Aorta (tissue), 5 donors: ENCODE results near the gene ZNF839. TPM values are rescaled to one million over a fixed set of nuclear protein-coding genes. Genes with fewer than 3 reads are reported as not detected.
A peak's percentile ranks its signal among the peaks of the same experiment; 100 is the strongest.

Source experiments
- ATAC-seq: fragments of 200-7000 bp; cut with Tn5 transposase; one replicate; pipeline ENCODE4 v1.9.1; 2022; ENCODE audit warnings: moderate library complexity; ENCODE audit not compliant: low FRiP score
- DNase-seq, 2 donors: peaks; one replicate each; pipeline ENCODE4 v3.0.0-alpha.2; 2020
- H3K27ac ChIP-seq, 2 donors: one replicate each; pipeline ENCODE4 v1.5.1; 2013; ENCODE audit warnings: low read length in 2 of 2, mild to moderate bottlenecking in 2 of 2, moderate library complexity in 2 of 2, control low read depth in 1 of 2, inconsistent platforms in 1 of 2, low read depth in 1 of 2
- H3K27me3 ChIP-seq, 2 donors: one replicate each; pipeline ENCODE4 v1.6.1; 2013; ENCODE audit warnings: control low read depth in 1 of 2, low read length in 1 of 2, mild to moderate bottlenecking in 1 of 2, moderate library complexity in 1 of 2; ENCODE audit not compliant: insufficient read depth in 2 of 2, control insufficient read depth in 1 of 2
- H3K36me3 ChIP-seq, 2 donors: one replicate each; pipeline ENCODE4 v1.6.1; 2013; ENCODE audit warnings: control low read depth in 1 of 2, low read length in 1 of 2, mild to moderate bottlenecking in 1 of 2; ENCODE audit not compliant: insufficient read depth in 2 of 2, control insufficient read depth in 1 of 2
- H3K4me1 ChIP-seq, 2 donors: one replicate each; pipeline ENCODE4 v1.6.1; 2013; ENCODE audit warnings: low read length in 2 of 2, control low read depth in 1 of 2, mild to moderate bottlenecking in 1 of 2, moderate library complexity in 1 of 2; ENCODE audit not compliant: insufficient read depth in 2 of 2, control insufficient read depth in 1 of 2
- H3K4me3 ChIP-seq, 2 donors: one replicate each; pipeline ENCODE4 v1.5.1; 2013; ENCODE audit warnings: low read length in 2 of 2, control low read depth in 1 of 2, mild to moderate bottlenecking in 1 of 2
- H3K9me3 ChIP-seq: one replicate; pipeline ENCODE4 v1.6.1; 2013; ENCODE audit warnings: mild to moderate bottlenecking, low read length; ENCODE audit not compliant: control insufficient read depth
- WGBS, 2 donors: extraction: QIAGEN DNeasy Blood & Tissue Kit; methylation state at CpG; one replicate each; pipeline ENCODE4 v1.1.7; 2013; 5-methylcytosine and 5-hydroxymethylcytosine counted together
- intact Hi-C, 2 donors: fragments of 100-400 bp; cut with DNase I; formaldehyde crosslinking; loops; one replicate each; pipeline versions ENCODE4 v1.14.2 to v1.15.0; 2022
- polyA plus RNA-seq, 2 donors: library from polyadenylated mRNA; stranded (reverse); fragments of 200-250 nt; gene quantifications; one replicate each; pipeline ENCODE4 v1.2.3, GENCODE V29; 2013
- total RNA-seq, 2 donors: library from RNA; stranded (reverse); fragmentation: NEBNext Ultra II Directional; extraction: Animal tissue kit (Norgen Biotek cat#: 25700); gene quantifications; one replicate each; pipeline ENCODE4 v1.2.1, GENCODE V29; 2021
- donor health status: healthy with polysubstance abuse.
- donor health status: Bipolar disorder and iron deficiency.
- donor health status: DM: no; HTN: no; CAD: no.
- donor health status: DM: no; HTN: no; CAD: no.
- donor health status: DM: yes; HTN: yes; CAD: no.

The ZNF839 gene
- total and polyA plus RNA-seq, 4 donors, result 6.0 to 13.1 (median 8.0) TPM

GRCh38 chr14:102282751-102283465 is 36.6 kb upstream of the ZNF839 start:
- WGBS, 2 donors, result 87 to 92% methylated on average over 9 of the region's 9 CpGs
- Histone ChIP-seq H3K27me3 (no peaks in the 10 kb centered on the region), H3K9me3 (no peaks in the 10 kb centered on the region), H3K4me1 (no peaks in the 10 kb centered on the region), H3K27ac (no peak overlapping the region), H3K36me3 (peaks cover 0 to 3% of the 10 kb centered on the region in 2 donors), H3K4me3 (no peak overlapping the region)
- no peak for ATAC-seq
- no peak for DNase-seq
- intact Hi-C loops, result no loop called here

- intact Hi-C loops, result no loop called here
- H3K4me1 ChIP-seq, result no peaks in the 10 kb centered on the region
- H3K4me3 ChIP-seq, result no peak overlapping the region
- H3K9me3 ChIP-seq, result no peaks in the 10 kb centered on the region
- DNase-seq, result no peak
- no peaks in the 10 kb centered on the region for H3K27me3 ChIP-seq
- no peak overlapping the region for H3K27ac ChIP-seq
- 76 to 78% methylated on average over 2 of the region's 2 CpGs for WGBS, 2 donors
- no peak for ATAC-seq
- peaks cover 0 to 3% of the 10 kb centered on the region in 2 donors for H3K36me3 ChIP-seq
Observed at GRCh38 chr14:102283631-102284129, 35.9 kb upstream of the ZNF839 start.

GRCh38 chr14:102285106-102285505 is 34.4 kb upstream of the ZNF839 start:
- intact Hi-C loops, result no loop called here
- Histone ChIP-seq H3K27me3 (no peaks in the 10 kb centered on the region), H3K27ac (no peak overlapping the region), H3K4me1 (no peaks in the 10 kb centered on the region), H3K4me3 (no peak overlapping the region), H3K9me3 (no peaks in the 10 kb centered on the region), H3K36me3 (peaks cover 0 to 3% of the 10 kb centered on the region in 2 donors)
- whole genome bisulfite sequencing, 2 donors, result 88 to 90% methylated on average over 2 of the region's 2 CpGs
- ATAC-seq (no peak), DNase-seq (no peak)

- H3K9me3 ChIP-seq, result no peaks in the 10 kb centered on the region
- no peak overlapping the region for H3K4me3 ChIP-seq
- DNase-seq (no peak), ATAC-seq (no peak)
- WGBS, 2 donors, result 95 to 98% methylated on average over 2 of the region's 2 CpGs
- H3K4me1 ChIP-seq, result no peaks in the 10 kb centered on the region
- H3K36me3 ChIP-seq, result no peaks in the 10 kb centered on the region
- H3K27ac ChIP-seq, result no peak overlapping the region
- no peaks in the 10 kb centered on the region for H3K27me3 ChIP-seq
- intact Hi-C loops, result no loop called here
Observed at GRCh38 chr14:102288139-102288538, 31.4 kb upstream of the ZNF839 start.

- DNase-seq, result no peak
- Histone ChIP-seq H3K36me3 (no peaks in the 10 kb centered on the region), H3K4me3 (no peak overlapping the region), H3K27me3 (no peaks in the 10 kb centered on the region), H3K27ac (no peak overlapping the region), H3K9me3 (no peaks in the 10 kb centered on the region), H3K4me1 (no peaks in the 10 kb centered on the region)
- WGBS, 2 donors, result 93 to 95% methylated on average over 1 of the region's 1 CpG
- intact Hi-C loops, result no loop called here
- ATAC-seq, result no peak
Observed at GRCh38 chr14:102292441-102292840, 27.1 kb upstream of the ZNF839 start.

DNA sequence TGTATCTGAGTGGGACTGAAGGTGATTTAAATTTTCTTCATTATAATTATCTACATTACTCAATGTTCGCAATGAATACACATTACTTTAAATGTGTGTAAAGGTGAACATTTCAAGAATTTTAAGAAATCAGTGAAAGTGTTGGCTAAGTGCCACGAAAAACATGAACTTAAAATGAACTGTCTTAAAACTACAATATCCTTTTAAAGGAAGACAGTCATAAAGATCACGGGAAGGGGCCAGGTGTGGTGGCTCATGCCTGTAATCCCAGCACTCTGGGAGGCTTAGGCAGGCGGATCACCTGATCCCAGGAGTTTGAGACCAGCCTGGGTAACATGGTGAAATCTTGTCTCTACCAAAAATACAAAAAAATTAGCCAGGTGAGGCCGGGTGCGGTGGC is 25.8 kb upstream of the ZNF839 start:
- no peaks in the 10 kb centered on the region for H3K9me3 ChIP-seq
- H3K27me3 ChIP-seq, result no peaks in the 10 kb centered on the region
- DNase-seq (peak in 1 of 2 donors; percentile 14), ATAC-seq (no peak)
- WGBS, 2 donors, result 86 to 88% methylated on average over 6 of the region's 6 CpGs
- H3K36me3 ChIP-seq, result no peaks in the 10 kb centered on the region
- no peak overlapping the region for H3K27ac ChIP-seq
- no peaks in the 10 kb centered on the region for H3K4me1 ChIP-seq
- intact Hi-C loops, result no loop called here
- no peak overlapping the region for H3K4me3 ChIP-seq

DNA sequence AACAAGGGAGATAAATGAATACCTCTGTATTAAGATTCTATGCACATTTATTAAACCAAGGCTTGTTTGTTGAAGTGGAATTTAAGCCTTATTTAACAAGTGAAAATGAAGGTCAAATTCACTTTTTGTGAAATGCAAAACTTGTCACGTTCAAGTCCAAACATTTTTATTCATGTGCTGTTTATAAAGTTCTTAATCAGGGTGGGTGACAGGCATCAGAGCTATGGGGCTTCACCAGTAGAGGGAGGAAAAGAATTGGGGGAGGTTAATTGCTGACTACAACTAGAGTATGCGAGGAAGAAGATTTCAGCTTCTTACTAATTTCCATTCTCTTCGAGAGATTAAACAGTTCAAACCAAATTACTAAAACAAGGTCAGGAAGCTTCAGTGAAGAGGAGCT is 24.3 kb upstream of the ZNF839 start:
- Histone ChIP-seq H3K27ac (no peak overlapping the region), H3K4me3 (no peak overlapping the region), H3K27me3 (no peaks in the 10 kb centered on the region), H3K9me3 (no peaks in the 10 kb centered on the region), H3K36me3 (no peaks in the 10 kb centered on the region), H3K4me1 (no peaks in the 10 kb centered on the region)
- intact Hi-C loops, result no loop called here
- DNase-seq (no peak), ATAC-seq (no peak)
- 46 to 49% methylated on average over 3 of the region's 3 CpGs for WGBS, 2 donors

DNA sequence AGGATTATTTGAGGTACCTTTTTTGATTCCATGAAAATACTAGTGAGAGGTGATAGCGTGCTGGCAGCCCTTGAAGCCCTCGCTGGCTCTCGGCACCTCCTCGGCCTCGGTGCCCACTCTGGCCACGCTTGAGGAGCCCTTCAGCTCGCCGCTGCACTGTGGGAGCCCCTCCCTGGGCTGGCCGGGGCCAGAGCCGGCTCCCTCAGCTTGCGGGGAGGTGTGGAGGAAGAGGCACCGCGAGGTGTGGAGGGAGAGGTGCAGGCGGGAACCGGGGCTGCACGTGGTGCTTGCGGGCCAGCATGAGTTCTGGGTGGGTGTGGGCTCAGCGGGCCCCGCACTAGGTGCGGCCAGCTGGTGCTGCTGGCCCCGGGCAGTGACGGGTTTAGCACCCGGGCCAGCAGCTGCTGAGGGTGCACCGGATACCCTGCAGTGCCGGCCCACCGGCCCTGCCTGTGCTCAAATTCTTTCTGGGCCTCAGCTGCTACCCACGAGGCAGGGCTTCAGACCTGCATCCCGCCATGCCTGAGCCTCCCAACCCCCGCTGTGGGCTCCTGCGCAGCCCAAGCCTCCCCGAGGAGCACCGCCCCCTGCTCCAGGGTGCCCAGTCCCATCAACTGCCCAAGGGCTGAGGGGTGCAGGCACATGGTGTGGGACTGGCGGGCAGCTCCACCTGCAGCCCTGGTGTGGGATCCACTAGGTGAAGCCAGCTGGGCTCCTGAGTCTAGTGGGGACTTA is 21.9 kb upstream of the ZNF839 start:
- H3K4me1 ChIP-seq, result no peaks in the 10 kb centered on the region
- ATAC-seq, result no peak
- DNase-seq, result peak in 1 of 2 donors; percentile 57
- H3K9me3 ChIP-seq, result no peaks in the 10 kb centered on the region
- 95 to 97% methylated on average over 32 to 33 of the region's 33 CpGs for WGBS, 2 donors
- intact Hi-C loops, result no loop called here
- H3K27me3 ChIP-seq, result no peaks in the 10 kb centered on the region
- no peak overlapping the region for H3K27ac ChIP-seq
- H3K4me3 ChIP-seq, result no peak overlapping the region
- H3K36me3 ChIP-seq, result no peaks in the 10 kb centered on the region
